Smooth muscle cell (in vitro differentiated cells): Measurements from ENCODE around the gene SLC16A7. TPM values are rescaled to one million over a fixed set of nuclear protein-coding genes. Genes with fewer than 3 reads are reported as not detected.

Experiments used
- DNase-seq: peaks from one replicate; lab custom pipeline; 2025; ENCODE audit not compliant: unreplicated experiment; lab: John Stamatoyannopoulos, UW
- H2AFZ ChIP-seq: fragments of 200-600 bp; sonication (generic); 2 replicates; pipeline ENCODE4 v1.6.0; 2016; ENCODE audit warnings: antibody characterized with exemption, low read depth, mild to moderate bottlenecking
- H3F3A ChIP-seq: fragments of 200-600 bp; sonication (generic); 2 replicates; pipeline ENCODE4 v1.6.0; 2017; ENCODE audit warnings: antibody characterized with exemption, low read depth
- H3K27ac ChIP-seq: fragments of 200-600 bp; sonication (generic); 2 replicates; pipeline ENCODE4 v1.5.1; 2016; ENCODE audit warnings: low read depth, mild to moderate bottlenecking
- H3K27me3 ChIP-seq: fragments of 200-600 bp; sonication (generic); 2 replicates; pipeline ENCODE4 v1.6.1; 2016; ENCODE audit warnings: low read depth, mild to moderate bottlenecking
- H3K36me3 ChIP-seq: fragments of 200-600 bp; sonication (generic); 2 replicates; pipeline ENCODE4 v1.5.1; 2016; ENCODE audit warnings: low read depth
- H3K4me1 ChIP-seq: fragments of 200-600 bp; sonication (generic); 2 replicates; pipeline ENCODE4 v1.5.1; 2016; ENCODE audit warnings: low read depth
- H3K4me2 ChIP-seq: fragments of 200-600 bp; sonication (generic); 2 replicates; pipeline ENCODE4 v1.6.0; 2016; ENCODE audit warnings: mild to moderate bottlenecking
- H3K4me3 ChIP-seq: fragments of 200-600 bp; sonication (generic); 2 replicates; pipeline ENCODE4 v1.5.1; 2016; ENCODE audit warnings: mild to moderate bottlenecking
- H3K79me2 ChIP-seq: fragments of 200-600 bp; sonication (generic); 2 replicates; pipeline ENCODE4 v1.6.0; 2016; ENCODE audit warnings: low read depth, mild to moderate bottlenecking
- H3K9ac ChIP-seq: fragments of 200-600 bp; sonication (generic); 2 replicates; pipeline ENCODE4 v1.6.0; 2016; ENCODE audit warnings: low read depth
- H3K9me3 ChIP-seq: fragments of 200-600 bp; sonication (generic); replicated peaks from 2 replicates; pipeline ENCODE4 v1.5.1; 2016; ENCODE audit warnings: low read depth
- H4K20me1 ChIP-seq: fragments of 200-600 bp; sonication (generic); 2 replicates; pipeline ENCODE4 v1.6.0; 2016; ENCODE audit warnings: low read depth
- WGBS: methylation state at CpG from one replicate; pipeline ENCODE4 v1.1.7; 2016; ENCODE audit warnings: low lambda C conversion rate; 5-methylcytosine and 5-hydroxymethylcytosine counted together
- polyA plus RNA-seq: library from polyadenylated mRNA; unstranded; fragments of >200 nt; fragmentation: Nextera tagmentation; extraction: Ambion mirVana; gene quantifications from 2 replicates; pipeline ENCODE4 v1.2.1, GENCODE V29; 2016
- total RNA-seq: library from RNA; depleted of rRNA; stranded (reverse); fragments of >200 nt; gene quantifications from 2 replicates; pipeline ENCODE4 v1.2.3, GENCODE V29; 2014
- TF ChIP-seq, protein P1 (sequence below): fragments of 200-600 bp; sonication (generic); IDR thresholded peaks from 2 replicates; pipeline ENCODE4 v1.5.1; 2017; ENCODE audit warnings: borderline replicate concordance, mild to moderate bottlenecking, antibody characterized with exemption; ENCODE audit not compliant: insufficient read depth, poor library complexity, severe bottlenecking

The SLC16A7 gene
- total and polyA plus RNA-seq, 2 experiments from 2014 or later, result 1.6 to 13.8 TPM

DNA sequence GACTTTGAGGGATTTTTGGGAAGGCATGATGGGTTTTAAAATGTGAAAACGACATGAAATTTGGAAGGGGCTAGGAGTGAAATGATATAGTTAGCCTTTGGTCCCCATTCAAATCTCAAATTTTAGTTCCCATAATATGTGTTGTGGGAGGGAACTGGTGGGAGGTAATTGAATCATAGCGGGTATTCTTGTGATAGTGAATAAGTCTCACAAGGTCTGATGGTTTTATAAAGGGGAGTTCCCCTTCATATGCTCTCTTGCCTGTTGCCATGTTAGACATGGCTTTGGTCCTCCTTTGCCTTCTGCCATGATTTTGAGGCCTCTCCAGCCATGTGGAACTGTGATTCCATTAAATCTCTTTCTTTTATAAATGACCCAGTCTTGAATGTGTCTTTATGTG, 72.8 kb downstream of the SLC16A7 start:
- Histone ChIP-seq H3K36me3 (no peaks in the 10 kb centered on the region), H3K4me3 (no peak overlapping the region)
- 88% methylated on average over 2 of the region's 2 CpGs for WGBS

DNA sequence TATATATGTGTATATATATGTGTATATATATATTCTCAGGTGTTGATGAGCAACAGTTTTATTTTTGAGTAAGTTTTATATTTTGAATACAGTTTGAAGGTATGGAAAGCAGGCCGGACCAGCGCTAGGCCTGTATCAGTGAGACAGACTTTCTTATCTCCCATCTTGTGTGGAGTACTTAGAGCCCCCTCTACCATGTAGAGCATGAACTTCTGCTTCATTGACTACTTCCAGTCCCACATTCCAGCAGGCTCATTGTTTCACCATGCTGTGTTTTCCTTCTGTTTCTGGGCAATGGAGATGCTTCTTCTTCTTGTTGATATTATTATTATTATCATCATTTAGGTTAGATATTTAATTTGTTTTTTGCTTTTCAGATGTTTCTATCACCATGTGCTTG, 76.4 kb downstream of the SLC16A7 start:
- H3K9ac ChIP-seq, result no peak overlapping the region
- H3K27me3 ChIP-seq, result no peaks in the 10 kb centered on the region
- H3F3A ChIP-seq, result no peaks in the 10 kb centered on the region
- H3K79me2 ChIP-seq, result no peaks in the 10 kb centered on the region
- H3K9me3 ChIP-seq, result no peaks in the 10 kb centered on the region
- TF ChIP-seq, protein P1, sequence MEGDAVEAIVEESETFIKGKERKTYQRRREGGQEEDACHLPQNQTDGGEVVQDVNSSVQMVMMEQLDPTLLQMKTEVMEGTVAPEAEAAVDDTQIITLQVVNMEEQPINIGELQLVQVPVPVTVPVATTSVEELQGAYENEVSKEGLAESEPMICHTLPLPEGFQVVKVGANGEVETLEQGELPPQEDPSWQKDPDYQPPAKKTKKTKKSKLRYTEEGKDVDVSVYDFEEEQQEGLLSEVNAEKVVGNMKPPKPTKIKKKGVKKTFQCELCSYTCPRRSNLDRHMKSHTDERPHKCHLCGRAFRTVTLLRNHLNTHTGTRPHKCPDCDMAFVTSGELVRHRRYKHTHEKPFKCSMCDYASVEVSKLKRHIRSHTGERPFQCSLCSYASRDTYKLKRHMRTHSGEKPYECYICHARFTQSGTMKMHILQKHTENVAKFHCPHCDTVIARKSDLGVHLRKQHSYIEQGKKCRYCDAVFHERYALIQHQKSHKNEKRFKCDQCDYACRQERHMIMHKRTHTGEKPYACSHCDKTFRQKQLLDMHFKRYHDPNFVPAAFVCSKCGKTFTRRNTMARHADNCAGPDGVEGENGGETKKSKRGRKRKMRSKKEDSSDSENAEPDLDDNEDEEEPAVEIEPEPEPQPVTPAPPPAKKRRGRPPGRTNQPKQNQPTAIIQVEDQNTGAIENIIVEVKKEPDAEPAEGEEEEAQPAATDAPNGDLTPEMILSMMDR, result no peak
- no peak overlapping the region for H3K27ac ChIP-seq
- DNase-seq, result no peak
- no peaks in the 10 kb centered on the region for H4K20me1 ChIP-seq
- no peak overlapping the region for H3K4me2 ChIP-seq
- no peaks in the 10 kb centered on the region for H3K36me3 ChIP-seq
- no peaks in the 10 kb centered on the region for H3K4me1 ChIP-seq
- WGBS, result 85% methylated on average over 2 of the region's 2 CpGs
- H3K4me3 ChIP-seq, result no peak overlapping the region
- H2AFZ ChIP-seq, result no peak overlapping the region

More for the DNA sequence above, 72.8 kb downstream of the SLC16A7 start:
- TF ChIP-seq, protein P1, result no peak
- Histone ChIP-seq H3K4me2 (no peak overlapping the region), H3F3A (no peaks in the 10 kb centered on the region), H3K9ac (no peak overlapping the region), H3K27me3 (no peaks in the 10 kb centered on the region), H2AFZ (no peak overlapping the region), H4K20me1 (no peaks in the 10 kb centered on the region), H3K79me2 (no peaks in the 10 kb centered on the region), H3K27ac (no peak overlapping the region), H3K4me1 (no peaks in the 10 kb centered on the region), H3K9me3 (no peaks in the 10 kb centered on the region)
- DNase-seq, result no peak

DNA sequence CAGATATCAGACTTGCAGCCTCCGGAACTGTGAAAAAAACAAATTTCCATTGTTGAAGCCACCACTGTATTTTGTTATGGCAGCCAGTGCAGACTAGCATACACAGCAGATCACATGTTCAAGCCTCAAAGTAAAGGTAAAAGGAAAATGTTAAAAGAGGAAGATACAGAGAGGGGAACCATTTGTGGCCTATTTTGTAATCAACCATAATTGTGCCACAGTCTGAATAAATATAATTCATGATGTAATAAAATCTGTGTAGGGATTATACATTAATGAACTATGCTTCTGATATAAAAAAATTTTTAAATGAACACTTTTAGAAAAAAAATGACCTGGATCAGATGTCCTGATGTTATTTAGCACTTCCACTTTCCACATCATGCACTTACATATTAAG, 79.6 kb downstream of the SLC16A7 start:
- WGBS, result 96% methylated on average over 1 of the region's 1 CpG

DNA sequence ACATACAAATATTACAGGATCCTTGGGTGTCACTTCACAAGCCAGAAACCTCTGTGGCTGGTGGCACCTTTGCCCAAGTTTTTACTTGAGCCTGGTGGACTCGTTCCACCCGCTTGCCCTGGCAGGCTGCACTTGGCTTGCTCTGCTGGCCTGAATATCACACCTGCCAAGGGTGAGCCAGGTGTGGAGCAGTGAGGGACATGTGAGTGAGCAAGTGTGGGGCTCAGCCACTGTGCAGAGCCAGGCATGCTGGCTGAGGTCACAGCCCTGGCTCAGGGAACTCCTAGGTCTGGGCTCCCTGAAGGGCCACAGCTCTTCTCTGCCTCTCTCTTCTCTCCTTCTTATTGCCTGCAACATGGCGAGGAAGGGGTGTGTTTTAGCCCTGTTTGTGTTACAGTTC, 82.0 kb downstream of the SLC16A7 start:
- Histone ChIP-seq H3K9ac (no peak overlapping the region), H3K36me3 (no peaks in the 10 kb centered on the region), H3K4me2 (no peak overlapping the region), H2AFZ (no peak overlapping the region), H3K4me3 (no peak overlapping the region), H3F3A (no peaks in the 10 kb centered on the region), H3K27ac (no peak overlapping the region), H3K9me3 (no peaks in the 10 kb centered on the region), H3K79me2 (no peaks in the 10 kb centered on the region), H3K27me3 (no peaks in the 10 kb centered on the region), H4K20me1 (no peaks in the 10 kb centered on the region), H3K4me1 (no peaks in the 10 kb centered on the region)
- no peak for DNase-seq
- WGBS, result 96% methylated on average over 3 of the region's 3 CpGs
- TF ChIP-seq, protein P1, result no peak

More for the DNA sequence above, 79.6 kb downstream of the SLC16A7 start:
- Histone ChIP-seq H2AFZ (no peak overlapping the region), H3K4me3 (no peak overlapping the region), H4K20me1 (no peaks in the 10 kb centered on the region), H3K9ac (no peak overlapping the region), H3K9me3 (no peaks in the 10 kb centered on the region), H3K27ac (no peak overlapping the region), H3K4me2 (no peak overlapping the region), H3F3A (no peaks in the 10 kb centered on the region), H3K4me1 (no peaks in the 10 kb centered on the region), H3K79me2 (no peaks in the 10 kb centered on the region), H3K36me3 (no peaks in the 10 kb centered on the region), H3K27me3 (no peaks in the 10 kb centered on the region)
- TF ChIP-seq, protein P1, result no peak
- no peak for DNase-seq
